WTC11 (cell line): ENCODE data around the gene SLC49A3.

Experiments
- CTCF ChIP-seq: fragments of 200-600 bp; IDR thresholded peaks from 2 replicates; pipeline ENCODE4 v1.8.0; 2022; ENCODE audit warnings: antibody characterized with exemption
- ESRRA ChIP-seq: sonication (generic); formaldehyde crosslinking; IDR thresholded peaks from 2 replicates; pipeline ENCODE4 v1.8.1; 2022; ENCODE audit warnings: mild to moderate bottlenecking, missing genetic modification reagents, borderline replicate concordance
- KAT7 ChIP-seq: sonication (generic); formaldehyde crosslinking; IDR thresholded peaks from 2 replicates; pipeline ENCODE4 v1.8.1; 2023; ENCODE audit warnings: missing genetic modification reagents, mild to moderate bottlenecking, borderline replicate concordance
- MAX ChIP-seq: sonication (generic); formaldehyde crosslinking; IDR thresholded peaks from 2 replicates; pipeline ENCODE4 v1.8.0; 2022; ENCODE audit warnings: mild to moderate bottlenecking, missing genetic modification reagents
- NFYB ChIP-seq: sonication (generic); formaldehyde crosslinking; conservative IDR thresholded peaks from 2 replicates; pipeline ENCODE4 v1.8.0; 2022; ENCODE audit warnings: low read depth, missing genetic modification reagents
- ZBTB21 ChIP-seq: sonication (generic); formaldehyde crosslinking; IDR thresholded peaks from 2 replicates; pipeline ENCODE4 v1.8.1; 2023; ENCODE audit warnings: mild to moderate bottlenecking, missing genetic modification reagents, borderline replicate concordance
- ZNF416 ChIP-seq: fragments of 250-450 bp; sonication (Bioruptor Pico); IDR thresholded peaks from 2 replicates; pipeline ENCODE4 v1.9.0; 2021; ENCODE audit warnings: mild to moderate bottlenecking, inconsistent platforms
- TF ChIP-seq, protein P1 (sequence below): sonication (generic); formaldehyde crosslinking; conservative IDR thresholded peaks from 2 replicates; pipeline ENCODE4 v1.8.1; 2023; ENCODE audit warnings: mild to moderate bottlenecking, low read depth, missing genetic modification reagents, moderate library complexity

GRCh38 chr4:722851-723360, 34.0 kb upstream of the SLC49A3 start:
- TF ChIP-seq NFYB (CRISPR knock-in tag) (no peak), KAT7 (CRISPR knock-in tag) (no peak), CTCF (no peak), MAX (no peak), ZBTB21 (CRISPR knock-in tag) (no peak), ZNF416 (CRISPR knock-in tag) (no peak), ESRRA (CRISPR knock-in tag) (no peak)
- TF ChIP-seq, protein P1, sequence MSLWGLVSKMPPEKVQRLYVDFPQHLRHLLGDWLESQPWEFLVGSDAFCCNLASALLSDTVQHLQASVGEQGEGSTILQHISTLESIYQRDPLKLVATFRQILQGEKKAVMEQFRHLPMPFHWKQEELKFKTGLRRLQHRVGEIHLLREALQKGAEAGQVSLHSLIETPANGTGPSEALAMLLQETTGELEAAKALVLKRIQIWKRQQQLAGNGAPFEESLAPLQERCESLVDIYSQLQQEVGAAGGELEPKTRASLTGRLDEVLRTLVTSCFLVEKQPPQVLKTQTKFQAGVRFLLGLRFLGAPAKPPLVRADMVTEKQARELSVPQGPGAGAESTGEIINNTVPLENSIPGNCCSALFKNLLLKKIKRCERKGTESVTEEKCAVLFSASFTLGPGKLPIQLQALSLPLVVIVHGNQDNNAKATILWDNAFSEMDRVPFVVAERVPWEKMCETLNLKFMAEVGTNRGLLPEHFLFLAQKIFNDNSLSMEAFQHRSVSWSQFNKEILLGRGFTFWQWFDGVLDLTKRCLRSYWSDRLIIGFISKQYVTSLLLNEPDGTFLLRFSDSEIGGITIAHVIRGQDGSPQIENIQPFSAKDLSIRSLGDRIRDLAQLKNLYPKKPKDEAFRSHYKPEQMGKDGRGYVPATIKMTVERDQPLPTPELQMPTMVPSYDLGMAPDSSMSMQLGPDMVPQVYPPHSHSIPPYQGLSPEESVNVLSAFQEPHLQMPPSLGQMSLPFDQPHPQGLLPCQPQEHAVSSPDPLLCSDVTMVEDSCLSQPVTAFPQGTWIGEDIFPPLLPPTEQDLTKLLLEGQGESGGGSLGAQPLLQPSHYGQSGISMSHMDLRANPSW (CRISPR knock-in tag) = no peak
